ENCODE data around the gene PPP2R2C. TPM values are rescaled to one million over a fixed set of nuclear protein-coding genes. Genes with fewer than 3 reads are reported as not detected.

The PPP2R2C gene
- total RNA-seq, 1 experiment from 2014 or later, result 8.1 TPM

DNA sequence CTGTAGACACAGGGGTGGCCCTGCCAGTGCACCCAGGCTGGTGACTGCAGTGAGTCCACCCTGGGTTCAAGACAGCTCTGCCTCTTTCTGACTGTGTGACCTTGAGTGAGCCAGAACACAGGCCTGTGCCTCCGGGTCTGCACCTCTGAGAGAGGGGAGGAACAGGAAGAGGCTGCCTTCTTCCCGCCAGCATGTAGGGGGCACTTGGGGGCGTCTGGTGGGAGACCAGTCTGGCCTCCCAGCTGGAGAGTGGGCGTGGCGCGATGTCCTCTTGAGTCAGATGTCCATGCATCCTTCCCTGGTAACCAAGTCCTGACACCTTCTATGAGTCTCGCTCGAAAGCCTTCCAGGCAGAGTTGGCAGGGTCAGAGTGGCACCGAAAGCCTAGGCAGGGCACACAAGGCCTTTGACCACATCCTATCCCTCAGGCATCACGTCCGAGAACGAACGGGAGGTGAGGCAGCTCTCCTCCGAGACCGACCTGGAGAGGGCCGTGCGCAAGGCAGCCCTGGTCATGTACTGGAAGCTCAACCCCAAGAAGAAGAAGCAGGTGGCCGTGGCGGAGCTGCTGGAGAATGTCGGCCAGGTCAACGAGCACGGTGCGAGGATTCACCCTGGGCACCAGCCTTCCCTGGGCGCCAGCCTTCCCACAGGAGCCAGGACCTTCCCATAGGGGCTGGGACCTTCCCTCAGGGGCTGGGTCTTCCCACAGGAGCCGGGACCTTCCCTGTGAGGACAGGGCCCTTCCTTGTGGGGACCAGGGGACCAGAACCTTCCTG is 181.5 kb downstream of the PPP2R2C start:
- no peak overlapping the region for H2AFZ ChIP-seq (ENCODE audit: low read length)
- H2BK120ac ChIP-seq (ENCODE audit: low read depth, low read length, poor library complexity, severe bottlenecking), result no peak overlapping the region
- no peaks in the 10 kb centered on the region for H3K4me1 ChIP-seq (ENCODE audit: insufficient read depth, low read length)
- H3K36me3 Mint-ChIP-seq (ENCODE audit: insufficient read depth in 1 of 3, low read depth in 3 of 3), result peaks cover 14 to 49% (median 39%) of the 10 kb centered on the region in 3 experiments
- no peak for DNase-seq
- no peak overlapping the region for H3K27ac ChIP-seq (ENCODE audit: insufficient read length, low read depth, low read length)
- no peaks in the 10 kb centered on the region for H3K23me2 ChIP-seq (ENCODE audit: insufficient read length, low read depth, low read length, poor library complexity, severe bottlenecking)
- TF ChIP-seq, protein P1, sequence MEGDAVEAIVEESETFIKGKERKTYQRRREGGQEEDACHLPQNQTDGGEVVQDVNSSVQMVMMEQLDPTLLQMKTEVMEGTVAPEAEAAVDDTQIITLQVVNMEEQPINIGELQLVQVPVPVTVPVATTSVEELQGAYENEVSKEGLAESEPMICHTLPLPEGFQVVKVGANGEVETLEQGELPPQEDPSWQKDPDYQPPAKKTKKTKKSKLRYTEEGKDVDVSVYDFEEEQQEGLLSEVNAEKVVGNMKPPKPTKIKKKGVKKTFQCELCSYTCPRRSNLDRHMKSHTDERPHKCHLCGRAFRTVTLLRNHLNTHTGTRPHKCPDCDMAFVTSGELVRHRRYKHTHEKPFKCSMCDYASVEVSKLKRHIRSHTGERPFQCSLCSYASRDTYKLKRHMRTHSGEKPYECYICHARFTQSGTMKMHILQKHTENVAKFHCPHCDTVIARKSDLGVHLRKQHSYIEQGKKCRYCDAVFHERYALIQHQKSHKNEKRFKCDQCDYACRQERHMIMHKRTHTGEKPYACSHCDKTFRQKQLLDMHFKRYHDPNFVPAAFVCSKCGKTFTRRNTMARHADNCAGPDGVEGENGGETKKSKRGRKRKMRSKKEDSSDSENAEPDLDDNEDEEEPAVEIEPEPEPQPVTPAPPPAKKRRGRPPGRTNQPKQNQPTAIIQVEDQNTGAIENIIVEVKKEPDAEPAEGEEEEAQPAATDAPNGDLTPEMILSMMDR (conservative IDR thresholded peaks at IDR 0.05), result no peak
- no peak overlapping the region for H4K91ac ChIP-seq (ENCODE audit: insufficient read length, low read depth, low read length)
- H3K18ac ChIP-seq (ENCODE audit: insufficient read length, low read depth, low read length), result no peak overlapping the region
- H3K56ac ChIP-seq (ENCODE audit: insufficient read length, low read depth, low read length), result no peak overlapping the region
- H3K9me3 ChIP-seq (ENCODE audit: control insufficient read depth, low read depth, low read length), result no peaks in the 10 kb centered on the region
- no peaks in the 10 kb centered on the region for H3K79me2 ChIP-seq (ENCODE audit: insufficient read depth, low read length)
- no peak overlapping the region for H3T11ph ChIP-seq (ENCODE audit: low read length)
- H3K23ac ChIP-seq (ENCODE audit: insufficient read length, low read depth, low read length), result no peak overlapping the region
- no peak overlapping the region for H2BK12ac ChIP-seq (ENCODE audit: insufficient read length, low read depth, low read length)
- H4K5ac ChIP-seq (ENCODE audit: insufficient read length, low read depth, low read length), result no peak overlapping the region
- no peaks in the 10 kb centered on the region; the same call in 1 of the 2 replicates for H3K27me3 Mint-ChIP-seq (ENCODE audit: low read depth)
- H4K8ac ChIP-seq (replicated peaks; ENCODE audit: insufficient read length, low read depth, low read length), result no peak overlapping the region
- H3K79me1 ChIP-seq (ENCODE audit: insufficient read depth, low read depth, low read length, poor library complexity, severe bottlenecking), result no peaks in the 10 kb centered on the region
- H3K9ac ChIP-seq (ENCODE audit: extremely low read depth, insufficient read length, low read length), result no peak overlapping the region
- no peak overlapping the region for H3K4ac ChIP-seq (ENCODE audit: low read depth, low read length)
- H4K20me1 ChIP-seq (ENCODE audit: control insufficient read depth, insufficient read depth, insufficient read length), result no peaks in the 10 kb centered on the region
- H3K4me3 Mint-ChIP-seq, result no peak overlapping the region
- no peaks in the 10 kb centered on the region for H3K4me1 Mint-ChIP-seq
- no peak overlapping the region for H2BK5ac ChIP-seq (ENCODE audit: insufficient read length, low read length)
- no peak overlapping the region for H2BK20ac ChIP-seq (ENCODE audit: low read depth, low read length, poor library complexity, severe bottlenecking)
- H3K27ac Mint-ChIP-seq, result no peak overlapping the region; a peak in 2 of 7 replicates
- no peak overlapping the region for H3K14ac ChIP-seq (ENCODE audit: insufficient read depth, low read length)
- H2AK5ac ChIP-seq (ENCODE audit: insufficient read length, low read length), result no peak overlapping the region
- no peak overlapping the region for H3K4me2 ChIP-seq (ENCODE audit: insufficient read depth, insufficient read length, low read length)
- no peak overlapping the region for H2BK15ac ChIP-seq (ENCODE audit: low read depth, low read length)
- no CpG with 5 or more reads among the region's 25 CpGs for WGBS (ENCODE audit: extremely low coverage, insufficient read length, low lambda C conversion rate)
- H3K9me3 Mint-ChIP-seq, result no peaks in the 10 kb centered on the region; a peak in 1 of 5 replicates
- H3K27me3 ChIP-seq (ENCODE audit: insufficient read depth, low read length), result no peaks in the 10 kb centered on the region

Measured in H9 (cell line).